ENCODE results near the gene SEMA3C.
A peak's percentile ranks its signal among the peaks of the same experiment; 100 is the strongest.

The SEMA3C gene

GRCh38 chr7:80870813-80871212 is 48.0 kb downstream of the SEMA3C start (continued):
- TF ChIP-seq PRDM10 (tag by site-specific recombination; IDR thresholded peaks at IDR 0.05) (0 out of 2 replicates have a peak, but pooled peaks have one; percentile 3), ZNF2 (tag by site-specific recombination; IDR thresholded peaks at IDR 0.05) (no peak), ZNF529 (tag by site-specific recombination; IDR thresholded peaks at IDR 0.05; ENCODE audit: insufficient replicate concordance) (no peak), ZNF585B (tag by site-specific recombination; IDR thresholded peaks at IDR 0.05) (no peak), ZNF214 (tag by site-specific recombination; IDR thresholded peaks at IDR 0.05; ENCODE audit: borderline replicate concordance) (no peak), ZNF830 (tag by site-specific recombination; IDR thresholded peaks at IDR 0.05; ENCODE audit: low read depth) (no peak), ZNF324 (tag by site-specific recombination; IDR thresholded peaks at IDR 0.05) (no peak), ZNF433 (tag by site-specific recombination; IDR thresholded peaks at IDR 0.05; ENCODE audit: low read depth) (no peak), ZXDB (tag by site-specific recombination; IDR thresholded peaks at IDR 0.05) (peak; percentile 65), ZNF132 (tag by site-specific recombination; IDR thresholded peaks at IDR 0.05; ENCODE audit: borderline replicate concordance) (no peak), ZFP69B (tag by site-specific recombination; IDR thresholded peaks at IDR 0.05) (peak; percentile 57; the same call in 1 of the 2 replicates), ZNF558 (tag by site-specific recombination; IDR thresholded peaks at IDR 0.05) (no peak), ZNF202 (tag by site-specific recombination; IDR thresholded peaks at IDR 0.05; ENCODE audit: borderline replicate concordance) (no peak), ZBTB8A (tag by site-specific recombination; IDR thresholded peaks at IDR 0.05) (peak; percentile 28; the same call in 1 of the 2 replicates), EGR2 (tag by site-specific recombination; IDR thresholded peaks at IDR 0.05; ENCODE audit: low read depth) (no peak), ZBTB26 (tag by site-specific recombination; optimal IDR thresholded peaks at IDR 0.05) (no peak), ZNF148 (tag by site-specific recombination; IDR thresholded peaks at IDR 0.05; ENCODE audit: borderline replicate concordance) (no peak), ZNF549 (tag by site-specific recombination; IDR thresholded peaks at IDR 0.05) (no peak), ZNF398 (tag by site-specific recombination; IDR thresholded peaks at IDR 0.05) (no peak), SCRT1 (tag by site-specific recombination; IDR thresholded peaks at IDR 0.05; ENCODE audit: borderline replicate concordance) (no peak), ZNF560 (tag by site-specific recombination; IDR thresholded peaks at IDR 0.05; ENCODE audit: borderline replicate concordance) (no peak), ZNF239 (tag by site-specific recombination; IDR thresholded peaks at IDR 0.05) (no peak), YY1 (tag by site-specific recombination; IDR thresholded peaks at IDR 0.05) (no peak), ZNF513 (tag by site-specific recombination; IDR thresholded peaks at IDR 0.05) (no peak), SP2 (tag by site-specific recombination; IDR thresholded peaks at IDR 0.05) (no peak; the same call in 1 of the 2 replicates), ZNF555 (tag by site-specific recombination; conservative IDR thresholded peaks at IDR 0.05) (no peak), KLF8 (tag by site-specific recombination; IDR thresholded peaks at IDR 0.05) (peak; percentile 74; the same call in 1 of the 2 replicates), SP3 (tag by site-specific recombination; IDR thresholded peaks at IDR 0.05) (no peak), ZFP37 (tag by site-specific recombination; IDR thresholded peaks at IDR 0.05) (0 out of 2 replicates have a peak, but pooled peaks have one; percentile 32), ZNF548 (tag by site-specific recombination; IDR thresholded peaks at IDR 0.05) (no peak)
